K562 (cell line): ENCODE data around the gene NPB. TPM values are rescaled to one million over a fixed set of nuclear protein-coding genes. Genes with fewer than 3 reads are reported as not detected.

ENCODE experiments used
- CBX1 ChIP-seq: sonication (generic); IDR thresholded peaks from 2 replicates; pipeline ENCODE4 v1.6.1; 2016; ENCODE audit warnings: antibody characterized with exemption, low read depth, mild to moderate bottlenecking
- HSF4 ChIP-seq: fragments of 250-450 bp; sonication (Bioruptor Pico); IDR thresholded peaks from 2 replicates; pipeline ENCODE4 v2.1.2; 2022; ENCODE audit warnings: mild to moderate bottlenecking, moderate library complexity, borderline replicate concordance
- KLF16 ChIP-seq: IDR thresholded peaks from 2 replicates; pipeline ENCODE4 v1.6.1; 2016; ENCODE audit warnings: antibody characterized with exemption
- MIER1 ChIP-seq: fragments of 450-650 bp; IDR thresholded peaks from 2 replicates; pipeline ENCODE4 v1.6.1; 2016; ENCODE audit warnings: antibody characterized with exemption, mild to moderate bottlenecking, low read depth
- RAD21 ChIP-seq, 2 experiments: fragments of 250-450 bp in 1 of 2; fragments of 450-650 bp in 1 of 2; sonication (Bioruptor Pico) in 1 of 2; formaldehyde crosslinking in 1 of 2; IDR thresholded peaks in 1 of 2; conservative IDR thresholded peaks in 1 of 2; 2 replicates each; pipeline versions ENCODE4 v1.4.0 to v1.8.0; 2020 to 2022; ENCODE audit warnings: mild to moderate bottlenecking in 2 of 2, moderate library complexity in 1 of 2
- RBM15 ChIP-seq: fragments of 200-400 bp; formaldehyde crosslinking; IDR thresholded peaks from 2 replicates; pipeline ENCODE4 v1.6.1; 2018; ENCODE audit warnings: mild to moderate bottlenecking, low read length, moderate library complexity; ENCODE audit not compliant: insufficient read depth
- TCF3 ChIP-seq: sonication (generic); formaldehyde crosslinking; IDR thresholded peaks from 2 replicates; pipeline ENCODE4 v1.4.0; 2020; ENCODE audit warnings: mild to moderate bottlenecking, missing genetic modification reagents
- ZNF324 ChIP-seq: fragments of 250-450 bp; sonication (Bioruptor Pico); IDR thresholded peaks from 2 replicates; pipeline ENCODE4 v1.4.0; 2020; ENCODE audit warnings: mild to moderate bottlenecking
- ZNF431 ChIP-seq: sonication (generic); formaldehyde crosslinking; IDR thresholded peaks from 2 replicates; pipeline ENCODE4 v1.8.0; 2022; ENCODE audit warnings: mild to moderate bottlenecking, missing genetic modification reagents
- polyA plus RNA-seq, 8 experiments: library from polyadenylated mRNA; depleted of rRNA in 4 of 8; stranded (reverse) in 5 of 8; unstranded in 3 of 8; fragments of >200 nt; fragmentation: Nextera tagmentation in 2 of 8; fragmentation: Illumina TruSeq in 1 of 8; extraction: Ambion mirVana in 2 of 8; extraction: Trizol in 1 of 8; gene quantifications; 2 replicates each; pipeline versions ENCODE4 v1.2.1 to v1.2.3, GENCODE V29; 2011 to 2014; ENCODE audit warnings: inconsistent platforms in 1 of 8, missing spikeins in 1 of 8
- total RNA-seq, 7 experiments: library from RNA; depleted of rRNA in 6 of 7; stranded (reverse); fragments of >200 nt in 6 of 7; fragmentation: Illumina TruSeq in 2 of 7; extraction: Trizol in 2 of 7; gene quantifications; 2 replicates each; pipeline versions ENCODE4 v1.2.1 to v1.2.3, GENCODE V29; 2011 to 2021; ENCODE audit warnings: low replicate concordance in 1 of 7
- TF ChIP-seq, protein P1 (sequence below): fragments of 450-650 bp; IDR thresholded peaks from 2 replicates; pipeline ENCODE4 v1.6.1; 2016; ENCODE audit warnings: mild to moderate bottlenecking, moderate library complexity
- TF ChIP-seq, protein P2 (sequence below): fragments of 450-650 bp; IDR thresholded peaks from 2 replicates; pipeline ENCODE4 v1.6.1; 2017; ENCODE audit warnings: antibody characterized with exemption

NPB gene
- total and polyA plus RNA-seq, 9 of the 15 experiments (the other 6 are each of a cell fraction or from before 2014, with no cell fraction given), result 0.03 to 0.61 (median 0.14) TPM; not detected in 2

DNA sequence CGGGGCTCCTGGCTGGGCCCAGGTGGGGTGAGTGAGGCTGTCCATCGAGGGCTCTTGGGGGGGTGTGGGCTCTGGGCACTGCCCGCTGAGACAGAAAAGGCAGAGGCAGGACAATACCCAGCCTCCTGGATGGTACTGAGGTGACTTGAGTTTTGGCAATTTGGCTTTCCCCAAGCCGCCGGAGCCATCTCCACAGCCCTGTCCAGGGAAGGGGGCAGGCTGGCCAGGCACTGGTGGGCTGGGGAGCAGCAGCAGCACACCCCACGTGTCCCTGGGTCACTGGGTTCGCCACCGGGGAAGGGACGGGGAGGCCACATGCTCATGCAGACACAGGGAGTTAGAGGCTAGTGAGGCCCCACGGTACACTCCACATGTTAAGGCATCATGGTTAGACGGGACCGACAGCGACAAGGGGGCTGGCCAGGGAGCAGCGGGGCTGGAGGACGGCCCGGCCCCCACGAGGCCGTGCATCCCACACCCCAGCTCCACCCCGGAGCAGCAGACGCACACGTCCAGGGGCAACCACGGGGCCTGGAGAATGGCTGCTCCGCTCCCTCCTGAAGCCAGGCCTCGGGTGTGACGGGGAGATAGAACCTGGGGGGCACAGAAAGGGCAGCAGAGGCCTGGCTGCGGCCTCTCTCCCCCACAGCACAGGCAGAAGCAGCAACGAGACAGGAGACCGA, 33.9 kb upstream of the NPB start (continued):
- TF ChIP-seq HSF4, result no peak
- peak; percentile 36; the same call in 1 of the 2 replicates for TF ChIP-seq CBX1
- peak; percentile 53 for TF ChIP-seq TCF3 (CRISPR knock-in tag)
- TF ChIP-seq, protein P1, sequence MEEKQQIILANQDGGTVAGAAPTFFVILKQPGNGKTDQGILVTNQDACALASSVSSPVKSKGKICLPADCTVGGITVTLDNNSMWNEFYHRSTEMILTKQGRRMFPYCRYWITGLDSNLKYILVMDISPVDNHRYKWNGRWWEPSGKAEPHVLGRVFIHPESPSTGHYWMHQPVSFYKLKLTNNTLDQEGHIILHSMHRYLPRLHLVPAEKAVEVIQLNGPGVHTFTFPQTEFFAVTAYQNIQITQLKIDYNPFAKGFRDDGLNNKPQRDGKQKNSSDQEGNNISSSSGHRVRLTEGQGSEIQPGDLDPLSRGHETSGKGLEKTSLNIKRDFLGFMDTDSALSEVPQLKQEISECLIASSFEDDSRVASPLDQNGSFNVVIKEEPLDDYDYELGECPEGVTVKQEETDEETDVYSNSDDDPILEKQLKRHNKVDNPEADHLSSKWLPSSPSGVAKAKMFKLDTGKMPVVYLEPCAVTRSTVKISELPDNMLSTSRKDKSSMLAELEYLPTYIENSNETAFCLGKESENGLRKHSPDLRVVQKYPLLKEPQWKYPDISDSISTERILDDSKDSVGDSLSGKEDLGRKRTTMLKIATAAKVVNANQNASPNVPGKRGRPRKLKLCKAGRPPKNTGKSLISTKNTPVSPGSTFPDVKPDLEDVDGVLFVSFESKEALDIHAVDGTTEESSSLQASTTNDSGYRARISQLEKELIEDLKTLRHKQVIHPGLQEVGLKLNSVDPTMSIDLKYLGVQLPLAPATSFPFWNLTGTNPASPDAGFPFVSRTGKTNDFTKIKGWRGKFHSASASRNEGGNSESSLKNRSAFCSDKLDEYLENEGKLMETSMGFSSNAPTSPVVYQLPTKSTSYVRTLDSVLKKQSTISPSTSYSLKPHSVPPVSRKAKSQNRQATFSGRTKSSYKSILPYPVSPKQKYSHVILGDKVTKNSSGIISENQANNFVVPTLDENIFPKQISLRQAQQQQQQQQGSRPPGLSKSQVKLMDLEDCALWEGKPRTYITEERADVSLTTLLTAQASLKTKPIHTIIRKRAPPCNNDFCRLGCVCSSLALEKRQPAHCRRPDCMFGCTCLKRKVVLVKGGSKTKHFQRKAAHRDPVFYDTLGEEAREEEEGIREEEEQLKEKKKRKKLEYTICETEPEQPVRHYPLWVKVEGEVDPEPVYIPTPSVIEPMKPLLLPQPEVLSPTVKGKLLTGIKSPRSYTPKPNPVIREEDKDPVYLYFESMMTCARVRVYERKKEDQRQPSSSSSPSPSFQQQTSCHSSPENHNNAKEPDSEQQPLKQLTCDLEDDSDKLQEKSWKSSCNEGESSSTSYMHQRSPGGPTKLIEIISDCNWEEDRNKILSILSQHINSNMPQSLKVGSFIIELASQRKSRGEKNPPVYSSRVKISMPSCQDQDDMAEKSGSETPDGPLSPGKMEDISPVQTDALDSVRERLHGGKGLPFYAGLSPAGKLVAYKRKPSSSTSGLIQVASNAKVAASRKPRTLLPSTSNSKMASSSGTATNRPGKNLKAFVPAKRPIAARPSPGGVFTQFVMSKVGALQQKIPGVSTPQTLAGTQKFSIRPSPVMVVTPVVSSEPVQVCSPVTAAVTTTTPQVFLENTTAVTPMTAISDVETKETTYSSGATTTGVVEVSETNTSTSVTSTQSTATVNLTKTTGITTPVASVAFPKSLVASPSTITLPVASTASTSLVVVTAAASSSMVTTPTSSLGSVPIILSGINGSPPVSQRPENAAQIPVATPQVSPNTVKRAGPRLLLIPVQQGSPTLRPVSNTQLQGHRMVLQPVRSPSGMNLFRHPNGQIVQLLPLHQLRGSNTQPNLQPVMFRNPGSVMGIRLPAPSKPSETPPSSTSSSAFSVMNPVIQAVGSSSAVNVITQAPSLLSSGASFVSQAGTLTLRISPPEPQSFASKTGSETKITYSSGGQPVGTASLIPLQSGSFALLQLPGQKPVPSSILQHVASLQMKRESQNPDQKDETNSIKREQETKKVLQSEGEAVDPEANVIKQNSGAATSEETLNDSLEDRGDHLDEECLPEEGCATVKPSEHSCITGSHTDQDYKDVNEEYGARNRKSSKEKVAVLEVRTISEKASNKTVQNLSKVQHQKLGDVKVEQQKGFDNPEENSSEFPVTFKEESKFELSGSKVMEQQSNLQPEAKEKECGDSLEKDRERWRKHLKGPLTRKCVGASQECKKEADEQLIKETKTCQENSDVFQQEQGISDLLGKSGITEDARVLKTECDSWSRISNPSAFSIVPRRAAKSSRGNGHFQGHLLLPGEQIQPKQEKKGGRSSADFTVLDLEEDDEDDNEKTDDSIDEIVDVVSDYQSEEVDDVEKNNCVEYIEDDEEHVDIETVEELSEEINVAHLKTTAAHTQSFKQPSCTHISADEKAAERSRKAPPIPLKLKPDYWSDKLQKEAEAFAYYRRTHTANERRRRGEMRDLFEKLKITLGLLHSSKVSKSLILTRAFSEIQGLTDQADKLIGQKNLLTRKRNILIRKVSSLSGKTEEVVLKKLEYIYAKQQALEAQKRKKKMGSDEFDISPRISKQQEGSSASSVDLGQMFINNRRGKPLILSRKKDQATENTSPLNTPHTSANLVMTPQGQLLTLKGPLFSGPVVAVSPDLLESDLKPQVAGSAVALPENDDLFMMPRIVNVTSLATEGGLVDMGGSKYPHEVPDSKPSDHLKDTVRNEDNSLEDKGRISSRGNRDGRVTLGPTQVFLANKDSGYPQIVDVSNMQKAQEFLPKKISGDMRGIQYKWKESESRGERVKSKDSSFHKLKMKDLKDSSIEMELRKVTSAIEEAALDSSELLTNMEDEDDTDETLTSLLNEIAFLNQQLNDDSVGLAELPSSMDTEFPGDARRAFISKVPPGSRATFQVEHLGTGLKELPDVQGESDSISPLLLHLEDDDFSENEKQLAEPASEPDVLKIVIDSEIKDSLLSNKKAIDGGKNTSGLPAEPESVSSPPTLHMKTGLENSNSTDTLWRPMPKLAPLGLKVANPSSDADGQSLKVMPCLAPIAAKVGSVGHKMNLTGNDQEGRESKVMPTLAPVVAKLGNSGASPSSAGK, result no peak; the same call in none of the 2 replicates
- TF ChIP-seq, protein P2, sequence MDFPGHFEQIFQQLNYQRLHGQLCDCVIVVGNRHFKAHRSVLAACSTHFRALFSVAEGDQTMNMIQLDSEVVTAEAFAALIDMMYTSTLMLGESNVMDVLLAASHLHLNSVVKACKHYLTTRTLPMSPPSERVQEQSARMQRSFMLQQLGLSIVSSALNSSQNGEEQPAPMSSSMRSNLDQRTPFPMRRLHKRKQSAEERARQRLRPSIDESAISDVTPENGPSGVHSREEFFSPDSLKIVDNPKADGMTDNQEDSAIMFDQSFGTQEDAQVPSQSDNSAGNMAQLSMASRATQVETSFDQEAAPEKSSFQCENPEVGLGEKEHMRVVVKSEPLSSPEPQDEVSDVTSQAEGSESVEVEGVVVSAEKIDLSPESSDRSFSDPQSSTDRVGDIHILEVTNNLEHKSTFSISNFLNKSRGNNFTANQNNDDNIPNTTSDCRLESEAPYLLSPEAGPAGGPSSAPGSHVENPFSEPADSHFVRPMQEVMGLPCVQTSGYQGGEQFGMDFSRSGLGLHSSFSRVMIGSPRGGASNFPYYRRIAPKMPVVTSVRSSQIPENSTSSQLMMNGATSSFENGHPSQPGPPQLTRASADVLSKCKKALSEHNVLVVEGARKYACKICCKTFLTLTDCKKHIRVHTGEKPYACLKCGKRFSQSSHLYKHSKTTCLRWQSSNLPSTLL, result no peak
- TF ChIP-seq RAD21 (CRISPR knock-in tag; conservative IDR thresholded peaks at IDR 0.05 in 1 of 2, IDR thresholded peaks at IDR 0.05 in 1 of 2), result no peak
- TF ChIP-seq KLF16, result no peak
- no peak for TF ChIP-seq MIER1
- TF ChIP-seq ZNF324, result no peak
- no peak for TF ChIP-seq RBM15
- TF ChIP-seq ZNF431, result no peak
